Osteocyte (in vitro differentiated cells): Measurements from ENCODE around the gene UAP1. TPM values are rescaled to one million over a fixed set of nuclear protein-coding genes. Genes with fewer than 3 reads are reported as not detected.
A peak's percentile ranks its signal among the peaks of the same experiment; 100 is the strongest.

Experiments used
- DNase-seq: peaks from one replicate; pipeline ENCODE4 v3.0.0; 2021; ENCODE audit warnings: mixed read lengths; ENCODE audit not compliant: unreplicated experiment; ENCODE audit errors: extremely low spot score
- H3K27ac Mint-ChIP-seq: one replicate; pipeline ENCODE4 v1.8.0; 2021; ENCODE audit warnings: mild to moderate bottlenecking, mixed read lengths; ENCODE audit not compliant: unreplicated experiment
- H3K27me3 Mint-ChIP-seq: one replicate; pipeline ENCODE4 v1.8.0; 2021; ENCODE audit warnings: mixed read lengths; ENCODE audit not compliant: unreplicated experiment
- H3K36me3 Mint-ChIP-seq: one replicate; pipeline ENCODE4 v1.8.0; 2021; ENCODE audit warnings: mixed read lengths; ENCODE audit not compliant: unreplicated experiment
- H3K4me1 Mint-ChIP-seq: one replicate; pipeline ENCODE4 v1.8.0; 2021; ENCODE audit warnings: mixed read lengths; ENCODE audit not compliant: unreplicated experiment
- H3K4me3 Mint-ChIP-seq: one replicate; pipeline ENCODE4 v1.8.0; 2021; ENCODE audit warnings: mild to moderate bottlenecking, moderate library complexity, mixed read lengths; ENCODE audit not compliant: unreplicated experiment
- H3K9me3 Mint-ChIP-seq: one replicate; pipeline ENCODE4 v1.8.0; 2021; ENCODE audit warnings: mixed read lengths; ENCODE audit not compliant: unreplicated experiment
- CTCF ChIP-seq: fragments of 200-600 bp; sonication (generic); IDR thresholded peaks from 2 replicates; pipeline ENCODE4 v1.5.0; 2021; ENCODE audit warnings: antibody characterized with exemption, mild to moderate bottlenecking, moderate library complexity
- total RNA-seq: library from RNA; stranded (reverse); gene quantifications from 2 replicates; pipeline ENCODE4 v1.2.1, GENCODE V29; 2021

UAP1 gene
- total RNA-seq, 1 donor from 2014 or later = 30.7 TPM

- DNase-seq = no peak
- Mint-ChIP-seq H3K4me3 (peak overlapping the region; percentile 92), H3K36me3 (no peaks in the 10 kb centered on the region), H3K27ac (peak overlapping the region; percentile 98), H3K27me3 (no peaks in the 10 kb centered on the region), H3K9me3 (no peaks in the 10 kb centered on the region), H3K4me1 (peaks cover 71% of the 10 kb centered on the region)
- no peak for TF ChIP-seq CTCF
Measured at GRCh38 chr1:162631546-162632191, 70.1 kb downstream of the UAP1 start.

- Mint-ChIP-seq H3K9me3 (no peaks in the 10 kb centered on the region), H3K27me3 (no peaks in the 10 kb centered on the region), H3K36me3 (no peaks in the 10 kb centered on the region), H3K4me1 (peaks cover 71% of the 10 kb centered on the region), H3K27ac (peak within 1 kb of the TSS; percentile 98), H3K4me3 (peak within 1 kb of the TSS; percentile 92)
- peak; percentile 92 for DNase-seq
- no peak for TF ChIP-seq CTCF
Measured at GRCh38 chr1:162632217-162632666, 70.7 kb downstream of the UAP1 start, which contains the start of gene DDR2. Gene DDR2 (plus strand): TSS chr1:162632464. CDS start chr1:162719064, 86,600 bp downstream.

- DNase-seq = no peak
Measured at GRCh38 chr1:162632698-162633080, 71.2 kb downstream of the UAP1 start.

GRCh38 chr1:162633081-162633762 lies 71.7 kb downstream of the UAP1 start:
- no peak for DNase-seq

More at GRCh38 chr1:162632698-162633080, 71.2 kb downstream of the UAP1 start:
- H3K4me3 Mint-ChIP-seq = peak overlapping the region; percentile 92
- H3K27me3 Mint-ChIP-seq = no peaks in the 10 kb centered on the region
- no peaks in the 10 kb centered on the region for H3K9me3 Mint-ChIP-seq
- TF ChIP-seq CTCF = no peak
- no peaks in the 10 kb centered on the region for H3K36me3 Mint-ChIP-seq
- peak overlapping the region; percentile 98 for H3K27ac Mint-ChIP-seq
- H3K4me1 Mint-ChIP-seq = peaks cover 68% of the 10 kb centered on the region

More at GRCh38 chr1:162633081-162633762, 71.7 kb downstream of the UAP1 start:
- H3K27me3 Mint-ChIP-seq = no peaks in the 10 kb centered on the region
- H3K27ac Mint-ChIP-seq = peak overlapping the region; percentile 98
- no peaks in the 10 kb centered on the region for H3K9me3 Mint-ChIP-seq
- H3K4me3 Mint-ChIP-seq = peak overlapping the region; percentile 92
- peak; percentile 24 for TF ChIP-seq CTCF
- no peaks in the 10 kb centered on the region for H3K36me3 Mint-ChIP-seq
- peaks cover 63% of the 10 kb centered on the region for H3K4me1 Mint-ChIP-seq
